GM18526 (cell line): Measurements from ENCODE around the gene CCDC28B.

ENCODE experiments used
- POLR2A ChIP-seq: IDR thresholded peaks from 3 replicates; pipeline ENCODE4 v1.6.1; 2011; ENCODE audit not compliant: insufficient read length; ENCODE audit errors: extremely low read depth

The CCDC28B gene

DNA sequence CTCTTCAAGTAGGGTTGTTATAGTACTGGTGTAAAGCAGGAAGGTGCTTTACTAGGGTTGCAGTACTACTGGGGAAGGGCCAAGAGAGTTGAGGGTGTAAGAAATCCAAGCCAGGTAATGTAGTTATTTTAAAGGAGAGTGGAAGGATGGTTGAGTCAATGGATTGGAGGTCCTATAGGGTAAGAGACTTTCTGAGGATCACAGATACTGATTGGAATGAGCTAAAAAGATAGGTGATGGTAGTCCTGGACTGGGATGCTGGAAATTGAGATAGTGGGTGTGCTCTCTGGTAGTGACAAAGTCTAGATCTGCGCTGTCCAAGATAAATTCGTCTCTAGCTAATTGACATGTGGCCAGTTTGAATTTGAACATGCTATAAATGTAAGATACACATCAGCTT lies 13.9 kb upstream of the CCDC28B start:
- no peak for TF ChIP-seq POLR2A

DNA sequence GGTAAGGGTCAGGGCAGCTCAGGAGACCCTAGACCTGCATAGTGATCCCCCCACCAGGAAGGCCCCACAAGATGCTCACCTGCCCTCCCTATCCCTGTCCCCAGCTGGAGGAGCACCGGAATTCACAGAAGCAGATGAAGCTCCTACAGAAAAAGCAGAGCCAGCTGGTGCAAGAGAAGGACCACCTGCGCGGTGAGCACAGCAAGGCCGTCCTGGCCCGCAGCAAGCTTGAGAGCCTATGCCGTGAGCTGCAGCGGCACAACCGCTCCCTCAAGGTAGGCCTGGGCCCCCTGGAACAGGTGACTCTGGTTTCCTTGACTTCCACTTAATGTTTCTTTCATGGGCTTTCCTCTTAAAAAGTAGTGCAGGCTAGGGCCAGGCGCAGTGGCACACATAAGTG lies 12.5 kb upstream of the CCDC28B start:
- no peak for TF ChIP-seq POLR2A

DNA sequence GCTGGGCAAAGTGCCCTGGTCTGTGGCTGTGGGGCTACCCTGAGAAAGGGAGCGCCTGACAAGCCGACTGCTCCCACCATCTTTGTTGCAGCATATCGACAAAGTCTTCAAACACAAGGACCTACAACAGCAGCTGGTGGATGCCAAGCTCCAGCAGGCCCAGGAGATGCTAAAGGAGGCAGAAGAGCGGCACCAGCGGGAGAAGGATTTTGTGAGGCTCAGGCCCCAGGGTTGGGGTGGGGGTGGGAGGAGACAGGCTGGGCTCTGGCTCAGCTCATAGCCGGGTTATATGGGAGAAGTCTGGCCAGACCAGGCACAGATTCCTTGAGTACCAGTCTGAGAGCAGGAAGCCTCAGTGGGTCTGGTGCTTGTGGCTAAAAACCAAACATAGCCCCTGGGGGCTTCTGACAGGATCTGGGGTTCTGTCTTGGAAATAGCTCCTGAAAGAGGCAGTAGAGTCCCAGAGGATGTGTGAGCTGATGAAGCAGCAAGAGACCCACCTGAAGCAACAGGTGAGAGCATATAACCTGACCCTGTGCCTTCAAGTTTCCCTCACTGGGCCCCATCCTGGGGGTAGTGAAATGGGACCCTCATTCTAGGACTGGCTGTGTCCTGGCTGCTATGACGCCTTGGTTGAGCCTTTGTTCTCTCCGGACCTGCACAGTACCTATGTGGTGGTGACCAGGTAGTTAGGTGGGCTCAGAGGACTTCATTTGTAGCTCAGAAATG lies 8.0 kb upstream of the CCDC28B start:
- TF ChIP-seq POLR2A = no peak

DNA sequence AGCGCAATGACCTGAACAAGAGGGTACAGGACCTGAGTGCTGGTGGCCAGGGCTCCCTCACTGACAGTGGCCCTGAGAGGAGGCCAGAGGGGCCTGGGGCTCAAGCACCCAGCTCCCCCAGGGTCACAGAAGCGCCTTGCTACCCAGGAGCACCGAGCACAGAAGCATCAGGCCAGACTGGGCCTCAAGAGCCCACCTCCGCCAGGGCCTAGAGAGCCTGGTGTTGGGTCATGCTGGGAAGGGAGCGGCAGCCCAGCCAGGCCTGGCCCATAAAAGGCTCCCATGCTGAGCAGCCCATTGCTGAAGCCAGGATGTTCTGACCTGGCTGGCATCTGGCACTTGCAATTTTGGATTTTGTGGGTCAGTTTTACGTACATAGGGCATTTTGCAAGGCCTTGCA lies 5.4 kb upstream of the CCDC28B start:
- TF ChIP-seq POLR2A = no peak

DNA sequence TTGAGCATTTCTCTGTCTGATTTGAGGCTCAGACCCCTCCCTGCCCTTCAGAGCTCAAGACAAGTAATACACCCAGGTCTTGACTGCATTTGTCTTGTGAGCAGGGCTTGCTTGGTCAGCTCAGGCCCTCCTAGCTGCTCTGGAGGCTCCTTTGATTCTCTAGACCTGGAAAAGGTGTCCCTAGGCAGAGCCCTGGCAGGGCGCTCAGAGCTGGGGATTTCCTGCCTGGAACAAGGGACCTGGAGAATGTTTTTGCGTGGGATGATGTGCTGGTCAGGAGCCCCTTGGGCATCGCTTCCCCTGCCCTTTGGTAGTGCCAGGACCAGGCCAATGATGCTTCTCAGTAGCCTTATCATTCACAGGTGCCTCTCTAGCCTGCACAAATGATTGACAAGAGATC lies 4.9 kb upstream of the CCDC28B start:
- TF ChIP-seq POLR2A = no peak

DNA sequence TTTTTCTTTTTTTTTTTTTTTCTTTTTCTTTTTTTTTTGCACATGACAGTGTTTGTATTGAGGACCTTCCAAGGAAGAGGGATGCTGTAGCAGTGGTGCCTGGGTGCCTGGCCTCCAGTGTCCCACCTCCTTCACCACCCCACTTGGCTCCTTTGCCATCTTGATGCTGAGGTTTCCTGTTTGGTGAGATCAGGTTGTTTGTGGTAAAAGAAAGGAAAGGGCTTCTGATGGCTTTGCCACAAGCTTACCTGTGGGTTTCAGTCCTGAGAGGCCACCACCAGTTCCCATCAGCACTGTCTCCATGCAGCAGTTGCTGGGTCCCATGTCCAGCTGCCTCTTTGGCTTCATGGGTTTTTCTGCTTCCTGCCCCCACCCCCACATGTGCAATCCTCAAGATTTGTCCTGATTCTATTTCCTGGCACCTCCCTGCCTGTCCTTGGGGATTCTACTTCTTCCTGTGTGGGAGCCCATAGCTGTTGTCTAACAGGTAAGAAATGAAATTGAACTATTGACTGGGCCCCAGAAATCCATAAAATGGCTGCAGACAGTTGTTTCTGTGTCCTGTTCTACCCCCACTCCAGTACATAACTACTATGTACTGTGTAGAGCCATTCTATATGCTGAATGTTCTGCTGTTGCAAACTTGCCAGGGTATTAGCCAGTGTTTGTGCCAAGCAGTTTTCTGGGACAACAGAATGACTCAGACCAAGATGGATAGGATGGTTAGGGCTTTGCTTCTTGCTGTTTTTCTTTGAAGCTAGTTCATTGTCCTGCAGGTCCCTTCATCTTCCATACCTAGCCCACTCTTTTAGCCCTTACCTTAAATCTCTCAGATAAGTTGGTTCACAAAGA lies 4.2 kb upstream of the CCDC28B start:
- TF ChIP-seq POLR2A = no peak

DNA sequence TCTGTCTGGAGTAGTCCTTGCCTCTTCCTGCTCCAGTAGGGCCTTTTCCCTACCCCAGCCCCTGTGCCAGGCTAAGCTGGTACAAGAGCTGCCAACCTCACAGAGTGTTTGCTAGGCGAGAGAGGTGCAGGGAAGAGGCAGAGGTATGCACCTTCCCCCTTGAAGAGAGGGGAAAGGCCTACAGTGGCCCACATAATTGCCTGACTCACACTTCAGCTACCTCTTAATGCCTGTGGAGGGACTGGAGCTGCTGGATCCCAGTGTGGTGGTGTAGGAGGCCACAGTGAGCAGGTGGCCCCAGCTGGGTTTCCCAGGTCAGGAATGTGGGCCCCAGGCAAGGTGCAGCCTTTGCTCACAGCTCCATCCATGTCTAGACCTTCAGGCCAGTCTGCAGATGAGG lies 3.3 kb upstream of the CCDC28B start:
- no peak for TF ChIP-seq POLR2A

DNA sequence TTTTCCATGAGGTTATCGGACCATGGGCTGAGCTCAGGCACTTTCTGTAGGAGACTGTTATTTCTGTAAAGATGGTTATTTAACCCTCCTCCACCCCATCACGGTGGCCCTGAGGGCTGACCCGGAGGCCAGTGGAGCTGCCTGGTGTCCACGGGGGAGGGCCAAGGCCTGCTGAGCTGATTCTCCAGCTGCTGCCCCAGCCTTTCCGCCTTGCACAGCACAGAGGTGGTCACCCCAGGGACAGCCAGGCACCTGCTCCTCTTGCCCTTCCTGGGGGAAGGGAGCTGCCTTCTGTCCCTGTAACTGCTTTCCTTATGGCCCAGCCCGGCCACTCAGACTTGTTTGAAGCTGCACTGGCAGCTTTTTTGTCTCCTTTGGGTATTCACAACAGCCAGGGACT lies 2.6 kb upstream of the CCDC28B start:
- TF ChIP-seq POLR2A = no peak

DNA sequence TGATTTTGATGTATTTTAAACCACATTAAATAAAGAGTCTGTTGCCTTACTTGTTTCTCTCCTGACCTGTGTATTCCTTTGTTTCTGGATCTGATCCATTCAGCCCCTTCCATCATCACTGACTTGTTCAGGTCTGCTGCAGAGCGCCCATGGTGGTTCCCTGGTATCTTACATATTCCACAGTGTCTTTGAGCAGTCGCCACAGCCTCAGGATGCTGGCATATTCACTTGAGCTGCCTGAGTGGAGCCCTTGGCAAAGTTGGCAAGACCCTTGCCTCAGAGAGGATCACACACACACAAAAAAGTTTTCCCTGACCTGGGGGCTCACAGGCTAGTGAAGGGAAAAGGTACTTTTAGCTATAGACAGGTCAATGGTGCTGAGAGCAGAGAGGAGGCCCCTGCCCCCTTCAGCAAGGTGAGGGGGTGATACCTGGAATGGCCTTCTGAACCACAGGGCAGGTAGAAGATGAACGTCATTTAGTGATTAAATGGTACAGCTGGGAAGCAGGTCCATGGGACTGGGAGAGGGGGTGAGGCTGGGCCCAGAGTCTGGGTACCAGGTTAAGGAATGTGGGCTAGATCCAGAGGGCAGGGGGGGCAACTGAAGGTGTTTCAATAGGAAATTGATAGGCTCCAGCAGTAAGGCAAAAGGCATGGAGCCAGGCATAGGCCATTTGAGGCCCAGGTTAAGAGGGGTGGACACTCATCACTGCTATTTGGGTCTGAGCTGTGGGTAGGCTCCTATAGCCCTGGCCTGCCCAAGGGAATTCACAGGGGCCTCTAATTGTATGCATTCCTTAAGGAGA lies 2.0 kb upstream of the CCDC28B start:
- TF ChIP-seq POLR2A = no peak

DNA sequence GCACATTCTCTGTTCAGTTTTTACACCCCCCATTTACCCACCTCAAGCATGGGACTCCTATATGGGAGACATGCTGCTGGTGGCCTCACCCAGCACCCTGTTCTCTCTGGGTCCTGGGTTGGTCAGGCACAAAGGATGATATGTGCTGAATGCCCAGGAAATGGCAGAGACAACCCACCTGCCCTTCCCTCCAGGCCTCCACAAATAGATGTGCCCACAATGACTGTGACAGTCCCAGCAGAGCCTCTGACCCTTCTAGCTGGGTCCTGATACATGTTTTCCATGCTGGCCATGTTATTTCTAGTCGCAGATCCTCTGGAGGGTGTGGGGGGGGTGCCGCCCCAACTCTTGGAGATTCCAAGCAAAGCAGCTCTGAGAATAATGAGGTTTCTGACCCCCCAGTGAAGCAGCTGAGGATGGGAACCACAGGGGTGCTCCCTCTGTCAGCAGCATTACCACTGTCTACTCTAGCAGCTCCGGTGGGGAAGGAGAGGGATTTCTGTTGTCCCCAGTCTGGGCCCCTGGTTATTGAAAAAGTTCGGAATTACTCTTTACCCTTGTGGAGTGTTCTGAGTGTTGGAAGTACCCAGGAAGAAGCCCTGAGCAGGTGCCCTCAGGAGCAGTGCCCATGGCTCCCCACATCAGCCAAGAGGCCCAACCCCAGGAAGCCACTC lies 1.2 kb upstream of the CCDC28B start:
- TF ChIP-seq POLR2A = no peak

DNA sequence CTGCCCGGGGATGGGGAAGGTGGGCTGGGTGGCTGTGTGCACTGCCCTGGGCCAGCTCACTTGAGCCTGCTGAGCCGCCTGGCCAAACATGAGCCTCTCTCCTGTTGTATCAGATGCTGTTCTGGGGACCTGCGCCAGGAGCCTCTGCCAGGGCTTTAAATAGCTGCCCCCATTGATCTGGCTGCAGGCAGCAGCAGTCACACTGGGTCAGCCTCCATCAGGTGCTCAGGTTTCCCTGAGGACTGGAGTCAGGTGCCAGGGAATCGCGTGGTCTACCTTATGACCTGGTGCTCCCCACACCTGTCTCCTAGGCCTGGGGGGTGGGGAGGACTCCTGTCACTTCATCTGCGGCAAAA lies 700 bp upstream of the CCDC28B start:
- TF ChIP-seq POLR2A = no peak

DNA sequence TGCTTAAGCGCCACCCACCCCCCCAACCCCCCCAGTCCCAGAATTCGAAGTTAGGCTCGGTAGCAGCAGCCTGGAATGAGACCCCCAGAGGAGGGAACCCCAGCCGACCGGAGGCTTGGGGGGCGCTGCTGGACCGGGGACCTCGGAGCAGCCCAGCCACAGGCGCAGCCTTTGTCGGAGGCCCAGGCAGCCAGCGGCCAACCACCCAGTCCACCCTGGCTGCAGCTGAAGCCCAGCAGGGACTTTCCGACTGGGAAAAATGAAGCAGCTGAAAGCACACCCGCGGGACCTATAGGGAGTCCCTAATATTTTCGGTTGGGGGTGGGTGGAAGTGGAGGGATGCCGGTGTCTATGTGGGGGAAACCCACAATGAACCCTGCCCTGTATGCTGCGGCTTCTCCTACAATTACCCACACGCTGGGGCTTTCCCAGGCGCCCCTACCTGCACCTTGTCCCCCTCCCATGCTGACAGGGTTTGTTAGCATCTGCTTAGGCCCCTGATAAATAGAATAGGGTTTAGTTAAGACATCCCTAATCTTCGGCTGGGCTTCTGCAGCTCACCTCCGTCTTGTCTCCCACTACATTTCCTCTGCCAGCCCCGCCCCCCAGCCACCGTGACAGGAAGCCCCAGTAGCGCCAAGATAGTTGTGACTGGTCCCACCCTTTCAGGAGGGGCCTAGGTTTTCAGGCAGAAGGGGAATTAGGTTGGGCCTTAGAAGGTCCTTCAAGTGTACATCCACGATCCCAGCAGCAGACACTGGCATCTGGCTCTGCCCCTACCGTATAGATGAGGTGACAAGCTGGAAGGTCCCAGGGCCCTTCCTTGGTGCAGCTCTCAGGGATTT lies 838 bp downstream of the CCDC28B start:
- TF ChIP-seq POLR2A = no peak

DNA sequence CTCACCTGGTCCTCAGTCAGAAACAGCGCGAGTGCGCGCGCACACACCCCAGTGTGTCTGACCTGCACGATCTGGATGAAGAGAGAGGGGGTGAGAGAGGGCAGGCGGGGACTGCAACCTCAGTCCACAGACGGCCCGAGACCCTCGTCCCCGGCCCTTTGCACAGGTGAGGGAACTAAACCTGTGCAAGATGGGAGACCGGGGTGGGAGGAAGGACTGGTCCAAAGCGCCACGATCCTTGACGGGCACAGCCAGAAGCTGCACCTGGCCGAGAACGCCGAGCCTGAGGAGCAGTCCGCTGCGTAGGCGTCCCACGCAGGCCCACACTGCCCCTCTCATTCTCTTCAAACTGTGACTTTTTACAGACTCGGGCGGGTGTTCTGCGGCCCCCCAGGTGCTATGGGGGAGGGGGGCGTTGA lies 4.6 kb downstream of the CCDC28B start:
- TF ChIP-seq POLR2A = no peak

DNA sequence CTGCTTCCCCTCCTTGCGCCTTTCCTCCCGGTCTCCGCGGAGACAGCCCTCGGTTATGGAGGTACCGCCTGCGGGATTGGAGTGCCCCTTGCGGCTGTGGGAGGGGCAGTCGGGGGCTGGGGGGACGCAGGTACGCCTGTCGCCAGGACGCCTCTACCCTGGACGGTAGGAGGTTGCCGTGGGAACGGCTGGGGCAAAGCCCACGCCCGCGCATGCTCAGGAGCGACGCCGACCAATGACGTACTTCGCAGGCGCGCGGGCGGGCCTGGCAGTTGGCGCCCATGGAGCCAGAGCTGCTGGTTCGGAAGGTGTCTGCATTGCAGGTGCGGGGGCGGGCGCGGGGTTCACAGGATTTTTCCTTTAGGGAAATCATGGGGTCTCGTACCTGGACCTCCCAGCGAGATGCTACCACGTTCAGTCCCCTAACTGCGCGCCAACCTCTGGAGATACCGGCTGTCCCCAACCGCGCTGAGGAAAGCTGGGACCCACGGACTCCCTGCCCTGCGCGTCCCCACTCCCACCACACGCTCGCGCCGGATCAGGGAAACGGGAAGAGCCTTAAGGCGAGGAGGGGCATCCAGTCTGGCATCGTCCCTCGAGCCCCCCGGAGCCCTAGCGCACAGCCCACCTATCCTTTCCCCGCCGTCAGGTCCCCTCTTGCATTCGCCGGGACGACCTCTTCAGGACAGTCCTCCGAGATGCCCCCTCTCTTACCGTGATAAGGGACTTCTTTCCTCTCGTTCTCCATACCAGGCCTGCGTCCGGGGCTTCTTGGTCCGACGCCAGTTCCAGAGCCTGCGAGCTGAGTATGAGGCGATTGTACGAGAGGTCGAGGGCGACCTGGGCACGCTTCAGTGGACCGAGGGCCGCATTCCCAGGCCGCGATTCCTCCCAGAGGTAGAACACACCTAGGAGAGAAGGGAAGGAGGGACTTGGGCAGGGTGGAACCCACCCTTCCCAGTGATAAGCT lies 5.3 kb downstream of the CCDC28B start, which contains the start of gene IQCC:
Gene IQCC, plus strand, starts transcription at position 271 of the 970 bp plus-strand sequence. Its CDS starts 11 bp downstream, at position 282.
- peak; percentile 78 for TF ChIP-seq POLR2A

DNA sequence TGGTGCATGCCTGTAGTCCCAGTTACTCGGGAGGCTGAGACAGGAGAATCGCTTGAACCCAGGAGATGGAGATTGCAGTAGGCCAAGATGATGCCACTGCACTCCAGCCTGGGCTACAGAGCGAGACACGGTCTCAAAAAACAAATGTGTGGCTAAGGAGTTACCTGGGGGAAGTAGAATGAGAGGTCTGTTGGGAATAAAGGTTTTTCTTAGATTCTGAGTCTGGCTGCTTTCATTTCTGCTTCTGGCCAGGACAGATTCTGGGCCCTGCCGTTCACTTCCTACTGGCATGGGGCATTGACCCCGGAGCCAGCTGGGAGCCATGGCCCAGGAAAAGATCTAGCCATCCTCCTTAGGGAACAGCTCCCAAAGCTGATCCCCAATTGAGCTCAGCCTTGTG lies 8.1 kb downstream of the CCDC28B start:
- no peak for TF ChIP-seq POLR2A
